ENCODE data around the gene KLHL1. TPM values are rescaled to one million over a fixed set of nuclear protein-coding genes. Genes with fewer than 3 reads are reported as not detected.

KLHL1 gene
- polyA plus RNA-seq, 1 of the 3 experiments (the other 2 are of a cell fraction), result not detected

DNA sequence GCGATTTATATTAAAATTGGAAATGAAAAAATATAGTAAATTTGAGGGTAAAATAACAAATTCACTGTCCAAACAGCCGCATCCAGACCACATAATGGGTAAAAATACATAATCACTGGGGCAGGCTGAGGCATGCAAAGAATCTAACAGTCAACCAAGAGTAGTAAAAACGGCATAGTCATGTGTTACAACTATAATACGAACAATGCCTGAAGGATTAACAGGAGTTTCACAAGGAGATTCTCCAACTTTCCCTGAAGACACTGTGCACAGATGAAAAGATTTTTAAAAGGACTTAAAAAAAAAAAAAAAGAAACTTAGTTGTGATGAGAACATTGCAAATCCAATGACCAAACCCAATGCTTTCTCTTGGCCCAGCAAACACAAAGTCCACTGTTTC, 21.0 kb downstream of the KLHL1 start:
- Histone ChIP-seq H3K9me3 (no peaks in the 10 kb centered on the region), H3K9ac (no peak overlapping the region), H3K27ac (ENCODE audit: low read depth in 2 of 2, low read length in 1 of 2) (no peak overlapping the region), H3K79me2 (ENCODE audit: insufficient read depth) (no peaks in the 10 kb centered on the region), H3K4me3 (ENCODE audit: low read depth in 2 of 2, low read length in 1 of 2) (no peak overlapping the region), H4K20me1 (ENCODE audit: insufficient read depth) (no peaks in the 10 kb centered on the region), H3K4me1 (ENCODE audit: control insufficient read depth in 1 of 2, insufficient read depth in 2 of 2, low read depth in 1 of 2, low read length in 1 of 2) (no peaks in the 10 kb centered on the region), H3K9me2 (no peaks in the 10 kb centered on the region), H3K36me3 (replicated peaks in 1 of 2; ENCODE audit: control insufficient read depth in 1 of 2, insufficient read depth in 2 of 2, low read length in 1 of 2) (no peaks in the 10 kb centered on the region), H3K27me3 (ENCODE audit: insufficient read depth) (no peaks in the 10 kb centered on the region), H3F3A (replicated peaks; ENCODE audit: insufficient read depth) (no peaks in the 10 kb centered on the region), H2AFZ (ENCODE audit: low read depth) (no peak overlapping the region), H3K4me2 (no peak overlapping the region)
- POLR2A ChIA-PET, result no interaction called here
- 43% methylated on average over 4 of the region's 4 CpGs for WGBS (ENCODE audit: low lambda C conversion rate)
- TF ChIP-seq NRF1 (IDR thresholded peaks at IDR 0.05; ENCODE audit: low read depth, low read length), result no peak
- TF ChIP-seq, protein P1, sequence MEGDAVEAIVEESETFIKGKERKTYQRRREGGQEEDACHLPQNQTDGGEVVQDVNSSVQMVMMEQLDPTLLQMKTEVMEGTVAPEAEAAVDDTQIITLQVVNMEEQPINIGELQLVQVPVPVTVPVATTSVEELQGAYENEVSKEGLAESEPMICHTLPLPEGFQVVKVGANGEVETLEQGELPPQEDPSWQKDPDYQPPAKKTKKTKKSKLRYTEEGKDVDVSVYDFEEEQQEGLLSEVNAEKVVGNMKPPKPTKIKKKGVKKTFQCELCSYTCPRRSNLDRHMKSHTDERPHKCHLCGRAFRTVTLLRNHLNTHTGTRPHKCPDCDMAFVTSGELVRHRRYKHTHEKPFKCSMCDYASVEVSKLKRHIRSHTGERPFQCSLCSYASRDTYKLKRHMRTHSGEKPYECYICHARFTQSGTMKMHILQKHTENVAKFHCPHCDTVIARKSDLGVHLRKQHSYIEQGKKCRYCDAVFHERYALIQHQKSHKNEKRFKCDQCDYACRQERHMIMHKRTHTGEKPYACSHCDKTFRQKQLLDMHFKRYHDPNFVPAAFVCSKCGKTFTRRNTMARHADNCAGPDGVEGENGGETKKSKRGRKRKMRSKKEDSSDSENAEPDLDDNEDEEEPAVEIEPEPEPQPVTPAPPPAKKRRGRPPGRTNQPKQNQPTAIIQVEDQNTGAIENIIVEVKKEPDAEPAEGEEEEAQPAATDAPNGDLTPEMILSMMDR (IDR thresholded peaks at IDR 0.05), result no peak
- no peak for TF ChIP-seq RAD21 (IDR thresholded peaks at IDR 0.05; ENCODE audit: low read length)
- no peak for TF ChIP-seq MXI1 (IDR thresholded peaks at IDR 0.05; ENCODE audit: low read depth, low read length)
- TF ChIP-seq RCOR1 (IDR thresholded peaks at IDR 0.05; ENCODE audit: low read length), result no peak
- TF ChIP-seq EP300 (IDR thresholded peaks at IDR 0.05; ENCODE audit: borderline replicate concordance in 1 of 2, low read depth in 1 of 2, low read length in 1 of 2), result no peak
- TF ChIP-seq, protein P2, sequence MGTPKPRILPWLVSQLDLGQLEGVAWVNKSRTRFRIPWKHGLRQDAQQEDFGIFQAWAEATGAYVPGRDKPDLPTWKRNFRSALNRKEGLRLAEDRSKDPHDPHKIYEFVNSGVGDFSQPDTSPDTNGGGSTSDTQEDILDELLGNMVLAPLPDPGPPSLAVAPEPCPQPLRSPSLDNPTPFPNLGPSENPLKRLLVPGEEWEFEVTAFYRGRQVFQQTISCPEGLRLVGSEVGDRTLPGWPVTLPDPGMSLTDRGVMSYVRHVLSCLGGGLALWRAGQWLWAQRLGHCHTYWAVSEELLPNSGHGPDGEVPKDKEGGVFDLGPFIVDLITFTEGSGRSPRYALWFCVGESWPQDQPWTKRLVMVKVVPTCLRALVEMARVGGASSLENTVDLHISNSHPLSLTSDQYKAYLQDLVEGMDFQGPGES (IDR thresholded peaks at IDR 0.05; ENCODE audit: low read depth, low read length), result no peak
- TF ChIP-seq, protein P3, sequence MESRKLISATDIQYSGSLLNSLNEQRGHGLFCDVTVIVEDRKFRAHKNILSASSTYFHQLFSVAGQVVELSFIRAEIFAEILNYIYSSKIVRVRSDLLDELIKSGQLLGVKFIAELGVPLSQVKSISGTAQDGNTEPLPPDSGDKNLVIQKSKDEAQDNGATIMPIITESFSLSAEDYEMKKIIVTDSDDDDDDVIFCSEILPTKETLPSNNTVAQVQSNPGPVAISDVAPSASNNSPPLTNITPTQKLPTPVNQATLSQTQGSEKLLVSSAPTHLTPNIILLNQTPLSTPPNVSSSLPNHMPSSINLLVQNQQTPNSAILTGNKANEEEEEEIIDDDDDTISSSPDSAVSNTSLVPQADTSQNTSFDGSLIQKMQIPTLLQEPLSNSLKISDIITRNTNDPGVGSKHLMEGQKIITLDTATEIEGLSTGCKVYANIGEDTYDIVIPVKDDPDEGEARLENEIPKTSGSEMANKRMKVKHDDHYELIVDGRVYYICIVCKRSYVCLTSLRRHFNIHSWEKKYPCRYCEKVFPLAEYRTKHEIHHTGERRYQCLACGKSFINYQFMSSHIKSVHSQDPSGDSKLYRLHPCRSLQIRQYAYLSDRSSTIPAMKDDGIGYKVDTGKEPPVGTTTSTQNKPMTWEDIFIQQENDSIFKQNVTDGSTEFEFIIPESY (IDR thresholded peaks at IDR 0.05; ENCODE audit: borderline replicate concordance, low read depth), result no peak
- no peak for TF ChIP-seq NFIC (IDR thresholded peaks at IDR 0.05; ENCODE audit: borderline replicate concordance)
- TF ChIP-seq, protein P4, sequence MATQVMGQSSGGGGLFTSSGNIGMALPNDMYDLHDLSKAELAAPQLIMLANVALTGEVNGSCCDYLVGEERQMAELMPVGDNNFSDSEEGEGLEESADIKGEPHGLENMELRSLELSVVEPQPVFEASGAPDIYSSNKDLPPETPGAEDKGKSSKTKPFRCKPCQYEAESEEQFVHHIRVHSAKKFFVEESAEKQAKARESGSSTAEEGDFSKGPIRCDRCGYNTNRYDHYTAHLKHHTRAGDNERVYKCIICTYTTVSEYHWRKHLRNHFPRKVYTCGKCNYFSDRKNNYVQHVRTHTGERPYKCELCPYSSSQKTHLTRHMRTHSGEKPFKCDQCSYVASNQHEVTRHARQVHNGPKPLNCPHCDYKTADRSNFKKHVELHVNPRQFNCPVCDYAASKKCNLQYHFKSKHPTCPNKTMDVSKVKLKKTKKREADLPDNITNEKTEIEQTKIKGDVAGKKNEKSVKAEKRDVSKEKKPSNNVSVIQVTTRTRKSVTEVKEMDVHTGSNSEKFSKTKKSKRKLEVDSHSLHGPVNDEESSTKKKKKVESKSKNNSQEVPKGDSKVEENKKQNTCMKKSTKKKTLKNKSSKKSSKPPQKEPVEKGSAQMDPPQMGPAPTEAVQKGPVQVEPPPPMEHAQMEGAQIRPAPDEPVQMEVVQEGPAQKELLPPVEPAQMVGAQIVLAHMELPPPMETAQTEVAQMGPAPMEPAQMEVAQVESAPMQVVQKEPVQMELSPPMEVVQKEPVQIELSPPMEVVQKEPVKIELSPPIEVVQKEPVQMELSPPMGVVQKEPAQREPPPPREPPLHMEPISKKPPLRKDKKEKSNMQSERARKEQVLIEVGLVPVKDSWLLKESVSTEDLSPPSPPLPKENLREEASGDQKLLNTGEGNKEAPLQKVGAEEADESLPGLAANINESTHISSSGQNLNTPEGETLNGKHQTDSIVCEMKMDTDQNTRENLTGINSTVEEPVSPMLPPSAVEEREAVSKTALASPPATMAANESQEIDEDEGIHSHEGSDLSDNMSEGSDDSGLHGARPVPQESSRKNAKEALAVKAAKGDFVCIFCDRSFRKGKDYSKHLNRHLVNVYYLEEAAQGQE (IDR thresholded peaks at IDR 0.05; ENCODE audit: low read depth, low read length), result no peak
- TF ChIP-seq, protein P5, sequence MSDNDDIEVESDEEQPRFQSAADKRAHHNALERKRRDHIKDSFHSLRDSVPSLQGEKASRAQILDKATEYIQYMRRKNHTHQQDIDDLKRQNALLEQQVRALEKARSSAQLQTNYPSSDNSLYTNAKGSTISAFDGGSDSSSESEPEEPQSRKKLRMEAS (IDR thresholded peaks at IDR 0.05; ENCODE audit: low read depth), result no peak
- TF ChIP-seq CHD2 (IDR thresholded peaks at IDR 0.05; ENCODE audit: low read length, partially characterized antibody), result no peak
- no peak for TF ChIP-seq MEF2A (IDR thresholded peaks at IDR 0.05; ENCODE audit: borderline replicate concordance, low read depth)
- TF ChIP-seq JUND (IDR thresholded peaks at IDR 0.05), result no peak
- TF ChIP-seq, protein P6, sequence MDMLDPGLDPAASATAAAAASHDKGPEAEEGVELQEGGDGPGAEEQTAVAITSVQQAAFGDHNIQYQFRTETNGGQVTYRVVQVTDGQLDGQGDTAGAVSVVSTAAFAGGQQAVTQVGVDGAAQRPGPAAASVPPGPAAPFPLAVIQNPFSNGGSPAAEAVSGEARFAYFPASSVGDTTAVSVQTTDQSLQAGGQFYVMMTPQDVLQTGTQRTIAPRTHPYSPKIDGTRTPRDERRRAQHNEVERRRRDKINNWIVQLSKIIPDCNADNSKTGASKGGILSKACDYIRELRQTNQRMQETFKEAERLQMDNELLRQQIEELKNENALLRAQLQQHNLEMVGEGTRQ (IDR thresholded peaks at IDR 0.05; ENCODE audit: borderline replicate concordance, low read depth, low read length), result no peak
- no peak for TF ChIP-seq GABPA (IDR thresholded peaks at IDR 0.05; ENCODE audit: low read depth)
- CTCF ChIA-PET, result interaction anchor here (0.7 to 5.1 kb wide), 2 partner anchors 9 to 12 kb away, joined by 3 to 26 read pairs; no protein-coding TSS in a partner anchor
- no peak for DNase-seq
